HepG2 (cell line): ENCODE measurements around the gene STK25. TPM values are rescaled to one million over a fixed set of nuclear protein-coding genes. Genes with fewer than 3 reads are reported as not detected.

Source experiments
- ATAC-seq: fragments of 200-7000 bp; cut with Tn5 transposase; 3 replicates; pipeline ENCODE4 v1.9.1; 2020; ENCODE audit warnings: mild to moderate bottlenecking, moderate library complexity
- BruUV-seq: library from RNA; stranded (reverse); fragments of 400-500 nt; replicated peaks from 2 replicates; lab custom pipeline; 2021; lab: Mats Ljungman, UMichigan
- CTCF ChIA-PET: fragments of 300-600 bp; formaldehyde crosslinking; extraction: SDS; loops from one replicate; lab custom pipeline; 2021; ENCODE audit warnings: low total read pairs, inconsistent platforms, low intra/inter-chr PET ratio; lab: Yijun Ruan, JAX
- POLR2A ChIA-PET: fragments of 350-600 bp; sonication (Branson Sonifier 250); formaldehyde crosslinking; loops from one replicate; lab custom pipeline; 2020; ENCODE audit warnings: antibody characterized with exemption, inconsistent platforms; lab: Yijun Ruan, JAX
- DNase-seq: peaks from one replicate; pipeline ENCODE4 v3.0.0-alpha.2; 2015; ENCODE audit warnings: low spot score
- FAIRE-seq: peaks from 3 replicates; lab custom pipeline; 2011; peaks lifted over from hg19 to GRCh38; lab: Jason Lieb, UNC
- H2AFZ ChIP-seq: one replicate; pipeline ENCODE4 v1.6.1; 2011; ENCODE audit warnings: low read length, inconsistent platforms
- H3K27ac ChIP-seq: fragments of 300-600 bp; 3 replicates; pipeline ENCODE4 v1.8.0; 2011; ENCODE audit warnings: mixed run types, mild to moderate bottlenecking, mixed read lengths, low read length, inconsistent platforms; ENCODE audit not compliant: insufficient read depth; ENCODE audit errors: extremely low read length
- H3K27me3 ChIP-seq, 2 experiments: fragments of 200-600 bp in 1 of 2; 2 replicates in 1 of 2; 3 replicates in 1 of 2; pipeline versions ENCODE4 v1.6.0 to v1.8.0; 2011; ENCODE audit warnings: low read length in 2 of 2, mild to moderate bottlenecking in 2 of 2, moderate library complexity in 2 of 2, inconsistent platforms in 1 of 2; ENCODE audit not compliant: insufficient read depth in 2 of 2, control insufficient read depth in 1 of 2
- H3K36me3 ChIP-seq, 2 experiments: fragments of 200-600 bp in 1 of 2; replicated peaks in 1 of 2; 2 replicates in 1 of 2; 3 replicates in 1 of 2; pipeline versions ENCODE4 v1.5.1 to v1.8.0; 2011; ENCODE audit warnings: low read length in 2 of 2, inconsistent platforms in 1 of 2; ENCODE audit not compliant: insufficient read depth in 2 of 2, control insufficient read depth in 1 of 2
- H3K4me1 ChIP-seq: 2 replicates; pipeline ENCODE4 v1.5.1; 2012; ENCODE audit warnings: low read length, inconsistent platforms; ENCODE audit not compliant: insufficient read depth
- H3K4me2 ChIP-seq: 2 replicates; pipeline ENCODE4 v1.6.0; 2011; ENCODE audit warnings: low read depth, low read length, inconsistent platforms
- H3K4me3 ChIP-seq, 3 experiments: fragments of 200-600 bp in 1 of 3; sonication (generic), shearing (Covaris generic) in 1 of 3; replicated peaks in 1 of 3; 2 replicates each; pipeline ENCODE4 v1.5.1; 2011 to 2016; ENCODE audit warnings: low read length in 3 of 3, inconsistent platforms in 2 of 3, low read depth in 2 of 3, mild to moderate bottlenecking in 2 of 3, control low read depth in 1 of 3, mixed read lengths in 1 of 3; ENCODE audit not compliant: insufficient read depth in 1 of 3
- H3K79me2 ChIP-seq: one replicate; pipeline ENCODE4 v1.6.1; 2011; ENCODE audit warnings: low read length, inconsistent platforms; ENCODE audit not compliant: insufficient read depth
- H3K9ac ChIP-seq: 2 replicates; pipeline ENCODE4 v1.6.0; 2011; ENCODE audit warnings: mild to moderate bottlenecking, low read depth, low read length, inconsistent platforms; ENCODE audit not compliant: insufficient read depth
- H3K9me3 ChIP-seq: 2 replicates; pipeline ENCODE4 v1.5.1; 2012; ENCODE audit warnings: mild to moderate bottlenecking, low read length
- H4K20me1 ChIP-seq: 2 replicates; pipeline ENCODE4 v1.6.0; 2011; ENCODE audit warnings: inconsistent platforms, mild to moderate bottlenecking, low read length, moderate library complexity; ENCODE audit not compliant: insufficient read depth
- SNAI1 ChIP-seq: sonication (generic); formaldehyde crosslinking; IDR thresholded peaks from 2 replicates; pipeline ENCODE4 v1.5.0; 2020; ENCODE audit warnings: mild to moderate bottlenecking, missing genetic modification reagents, borderline replicate concordance
- YY1 ChIP-seq: IDR thresholded peaks from 2 replicates; pipeline ENCODE4 v1.6.1; 2011; ENCODE audit warnings: low read length, low read depth, moderate library complexity, mild to moderate bottlenecking; ENCODE audit not compliant: insufficient read depth, insufficient replicate concordance
- ZFY ChIP-seq: sonication (generic); formaldehyde crosslinking; IDR thresholded peaks from 2 replicates; pipeline ENCODE4 v1.4.0; 2020; ENCODE audit warnings: missing genetic modification reagents
- ZNF12 ChIP-seq: sonication (generic); formaldehyde crosslinking; IDR thresholded peaks from 2 replicates; pipeline ENCODE4 v1.5.0; 2020; ENCODE audit warnings: missing genetic modification reagents
- WGBS: methylation state at CpG from one replicate; pipeline ENCODE4 v1.1.6; 2017; ENCODE audit warnings: low lambda C conversion rate; 5-methylcytosine and 5-hydroxymethylcytosine counted together
- in situ Hi-C: cut with HindIII; loops from 2 replicates; pipeline ENCODE4 v1.10.0; 2017; ENCODE audit warnings: low pct_unique_long_range_greater_than_20kb; ENCODE audit not compliant: extremely low pct_ligation_motif_present
- intact Hi-C: fragments of 100-400 bp; cut with micrococcal nuclease; formaldehyde crosslinking; loops from one replicate; pipeline ENCODE4 v1.10.0; 2022; ENCODE audit not compliant: unreplicated experiment
- polyA plus RNA-seq, 8 experiments: library from polyadenylated mRNA; depleted of rRNA in 3 of 8; stranded (reverse) in 7 of 8; unstranded in 1 of 8; fragments of >200 nt; fragmentation: Illumina TruSeq in 4 of 8; extraction: Trizol in 4 of 8; gene quantifications; 2 replicates each; pipeline versions ENCODE4 v1.2.1 to v1.2.3, GENCODE V29; 2011 to 2016; ENCODE audit warnings: low read depth in 4 of 8, missing spikeins in 1 of 8, mixed read lengths in 1 of 8; ENCODE audit not compliant: insufficient read depth in 1 of 8
- total RNA-seq, 5 experiments: library from RNA; depleted of rRNA; stranded (reverse); fragments of >200 nt; fragmentation: Illumina TruSeq; extraction: Trizol; gene quantifications; 2 replicates each; pipeline ENCODE4 v1.2.3, GENCODE V29; 2016; ENCODE audit warnings: low read depth in 1 of 5
- TF ChIP-seq, protein P1 (sequence below): IDR thresholded peaks from 2 replicates; pipeline ENCODE4 v1.6.1; 2016
- TF ChIP-seq, protein P2 (sequence below): sonication (generic); formaldehyde crosslinking; IDR thresholded peaks from 2 replicates; pipeline ENCODE4 v1.9.0; 2021; ENCODE audit warnings: mild to moderate bottlenecking, missing genetic modification reagents
- TF ChIP-seq, protein P3 (sequence below): sonication (generic); formaldehyde crosslinking; IDR thresholded peaks from 2 replicates; pipeline ENCODE4 v1.5.0; 2020; ENCODE audit warnings: missing genetic modification reagents

The STK25 gene
- total and polyA plus RNA-seq, 2 of the 13 experiments (the other 11 are each of a cell fraction or from before 2014, with no cell fraction given): 177 to 481 TPM

DNA sequence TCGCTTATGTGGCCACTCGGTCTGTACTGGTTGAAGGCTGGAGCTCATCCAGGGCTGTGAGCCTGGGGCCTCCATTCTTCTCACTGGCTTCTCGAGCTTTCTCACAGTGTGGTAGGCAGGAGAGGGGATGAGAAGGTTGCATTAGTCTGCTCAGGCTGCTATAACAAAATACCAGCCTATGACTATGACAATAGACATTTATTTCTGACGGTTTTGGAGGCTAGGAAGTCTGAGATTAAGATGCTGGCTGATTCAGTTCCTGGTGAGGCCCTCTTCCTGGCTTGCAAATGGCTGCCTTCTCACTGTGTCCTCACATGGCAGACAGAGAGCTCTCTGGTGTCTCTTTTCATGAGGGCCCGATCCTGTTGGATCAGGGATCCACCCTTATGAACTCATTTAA is 6.2 kb upstream of the STK25 start:
- intact Hi-C loops (no loop called here), in situ Hi-C loops (no loop called here)
- no TSS peak for BruUV-seq
- no peak overlapping the region for H3K9ac ChIP-seq
- ChIA-PET POLR2A (interaction anchor here (1.2 to 2.4 kb wide), 6 partner anchors 19 to 44 kb away, joined by 3 to 11 read pairs (median 5); partner anchors contain the start of gene BOK), CTCF (no interaction called here)
- 43% methylated on average over 5 of the region's 5 CpGs for WGBS
- DNase-seq (no peak), FAIRE-seq (no peak), ATAC-seq (peak; percentile 33)
- H3K9me3 ChIP-seq: no peaks in the 10 kb centered on the region
- no peaks in the 10 kb centered on the region for H4K20me1 ChIP-seq
- peak overlapping the region; percentile 14 for H3K27ac ChIP-seq
- H3K4me2 ChIP-seq: peak overlapping the region; percentile 30
- H3K4me3 ChIP-seq: no peak overlapping the region
- no peaks in the 10 kb centered on the region for H3K79me2 ChIP-seq
- peak overlapping the region; percentile 57 for H2AFZ ChIP-seq
- no peaks in the 10 kb centered on the region for H3K36me3 ChIP-seq
- peaks cover 52% of the 10 kb centered on the region for H3K4me1 ChIP-seq
- TF ChIP-seq, protein P1, sequence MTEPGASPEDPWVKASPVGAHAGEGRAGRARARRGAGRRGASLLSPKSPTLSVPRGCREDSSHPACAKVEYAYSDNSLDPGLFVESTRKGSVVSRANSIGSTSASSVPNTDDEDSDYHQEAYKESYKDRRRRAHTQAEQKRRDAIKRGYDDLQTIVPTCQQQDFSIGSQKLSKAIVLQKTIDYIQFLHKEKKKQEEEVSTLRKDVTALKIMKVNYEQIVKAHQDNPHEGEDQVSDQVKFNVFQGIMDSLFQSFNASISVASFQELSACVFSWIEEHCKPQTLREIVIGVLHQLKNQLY (CRISPR knock-in tag): 0 out of 2 replicates have a peak, but pooled peaks have one; percentile 6
- TF ChIP-seq YY1: peak; percentile 44
- TF ChIP-seq, protein P2, sequence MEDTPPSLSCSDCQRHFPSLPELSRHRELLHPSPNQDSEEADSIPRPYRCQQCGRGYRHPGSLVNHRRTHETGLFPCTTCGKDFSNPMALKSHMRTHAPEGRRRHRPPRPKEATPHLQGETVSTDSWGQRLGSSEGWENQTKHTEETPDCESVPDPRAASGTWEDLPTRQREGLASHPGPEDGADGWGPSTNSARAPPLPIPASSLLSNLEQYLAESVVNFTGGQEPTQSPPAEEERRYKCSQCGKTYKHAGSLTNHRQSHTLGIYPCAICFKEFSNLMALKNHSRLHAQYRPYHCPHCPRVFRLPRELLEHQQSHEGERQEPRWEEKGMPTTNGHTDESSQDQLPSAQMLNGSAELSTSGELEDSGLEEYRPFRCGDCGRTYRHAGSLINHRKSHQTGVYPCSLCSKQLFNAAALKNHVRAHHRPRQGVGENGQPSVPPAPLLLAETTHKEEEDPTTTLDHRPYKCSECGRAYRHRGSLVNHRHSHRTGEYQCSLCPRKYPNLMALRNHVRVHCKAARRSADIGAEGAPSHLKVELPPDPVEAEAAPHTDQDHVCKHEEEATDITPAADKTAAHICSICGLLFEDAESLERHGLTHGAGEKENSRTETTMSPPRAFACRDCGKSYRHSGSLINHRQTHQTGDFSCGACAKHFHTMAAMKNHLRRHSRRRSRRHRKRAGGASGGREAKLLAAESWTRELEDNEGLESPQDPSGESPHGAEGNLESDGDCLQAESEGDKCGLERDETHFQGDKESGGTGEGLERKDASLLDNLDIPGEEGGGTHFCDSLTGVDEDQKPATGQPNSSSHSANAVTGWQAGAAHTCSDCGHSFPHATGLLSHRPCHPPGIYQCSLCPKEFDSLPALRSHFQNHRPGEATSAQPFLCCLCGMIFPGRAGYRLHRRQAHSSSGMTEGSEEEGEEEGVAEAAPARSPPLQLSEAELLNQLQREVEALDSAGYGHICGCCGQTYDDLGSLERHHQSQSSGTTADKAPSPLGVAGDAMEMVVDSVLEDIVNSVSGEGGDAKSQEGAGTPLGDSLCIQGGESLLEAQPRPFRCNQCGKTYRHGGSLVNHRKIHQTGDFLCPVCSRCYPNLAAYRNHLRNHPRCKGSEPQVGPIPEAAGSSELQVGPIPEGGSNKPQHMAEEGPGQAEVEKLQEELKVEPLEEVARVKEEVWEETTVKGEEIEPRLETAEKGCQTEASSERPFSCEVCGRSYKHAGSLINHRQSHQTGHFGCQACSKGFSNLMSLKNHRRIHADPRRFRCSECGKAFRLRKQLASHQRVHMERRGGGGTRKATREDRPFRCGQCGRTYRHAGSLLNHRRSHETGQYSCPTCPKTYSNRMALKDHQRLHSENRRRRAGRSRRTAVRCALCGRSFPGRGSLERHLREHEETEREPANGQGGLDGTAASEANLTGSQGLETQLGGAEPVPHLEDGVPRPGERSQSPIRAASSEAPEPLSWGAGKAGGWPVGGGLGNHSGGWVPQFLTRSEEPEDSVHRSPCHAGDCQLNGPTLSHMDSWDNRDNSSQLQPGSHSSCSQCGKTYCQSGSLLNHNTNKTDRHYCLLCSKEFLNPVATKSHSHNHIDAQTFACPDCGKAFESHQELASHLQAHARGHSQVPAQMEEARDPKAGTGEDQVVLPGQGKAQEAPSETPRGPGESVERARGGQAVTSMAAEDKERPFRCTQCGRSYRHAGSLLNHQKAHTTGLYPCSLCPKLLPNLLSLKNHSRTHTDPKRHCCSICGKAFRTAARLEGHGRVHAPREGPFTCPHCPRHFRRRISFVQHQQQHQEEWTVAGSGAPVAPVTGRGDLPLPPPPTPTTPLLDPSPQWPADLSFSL (CRISPR knock-in tag): 0 out of 2 replicates have a peak, but pooled peaks have one; percentile 42
- peak; percentile 96 for TF ChIP-seq ZNF12 (CRISPR knock-in tag)
- TF ChIP-seq SNAI1: no peak
- TF ChIP-seq, protein P3, sequence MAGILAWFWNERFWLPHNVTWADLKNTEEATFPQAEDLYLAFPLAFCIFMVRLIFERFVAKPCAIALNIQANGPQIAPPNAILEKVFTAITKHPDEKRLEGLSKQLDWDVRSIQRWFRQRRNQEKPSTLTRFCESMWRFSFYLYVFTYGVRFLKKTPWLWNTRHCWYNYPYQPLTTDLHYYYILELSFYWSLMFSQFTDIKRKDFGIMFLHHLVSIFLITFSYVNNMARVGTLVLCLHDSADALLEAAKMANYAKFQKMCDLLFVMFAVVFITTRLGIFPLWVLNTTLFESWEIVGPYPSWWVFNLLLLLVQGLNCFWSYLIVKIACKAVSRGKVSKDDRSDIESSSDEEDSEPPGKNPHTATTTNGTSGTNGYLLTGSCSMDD (CRISPR knock-in tag): no peak
- peak; percentile 33 for TF ChIP-seq ZFY
- no peaks in the 10 kb centered on the region; a peak in 1 of 5 replicates for H3K27me3 ChIP-seq
